Keratinocyte (primary cell): ENCODE measurements around the gene NEUROG1. TPM values are rescaled to one million over a fixed set of nuclear protein-coding genes. Genes with fewer than 3 reads are reported as not detected.
A peak's percentile ranks its signal among the peaks of the same experiment; 100 is the strongest.

Experiments used
- DNase-seq: peaks from one replicate; pipeline ENCODE4 v3.0.0-alpha.2; 2011; ENCODE audit warnings: low read depth, missing footprints, low spot score
- FAIRE-seq: peaks from 2 replicates; lab custom pipeline; 2011; peaks lifted over from hg19 to GRCh38; lab: Jason Lieb, UNC
- H2AFZ ChIP-seq: 2 replicates; pipeline ENCODE4 v1.6.0; 2012; ENCODE audit warnings: low read length, control low read depth, inconsistent platforms; ENCODE audit not compliant: control insufficient read depth
- H3K27ac ChIP-seq: 2 replicates; pipeline ENCODE4 v1.5.1; 2011; ENCODE audit warnings: low read length; ENCODE audit not compliant: control insufficient read depth, insufficient read depth
- H3K27me3 ChIP-seq: 3 replicates; pipeline ENCODE4 v1.6.0; 2011; ENCODE audit warnings: low read length; ENCODE audit not compliant: control insufficient read depth, insufficient read depth; ENCODE audit errors: extremely low read depth
- H3K36me3 ChIP-seq, 2 experiments: 2 replicates in 1 of 2; 3 replicates in 1 of 2; pipeline ENCODE4 v1.5.1; 2011; ENCODE audit warnings: low read length in 2 of 2, mild to moderate bottlenecking in 1 of 2; ENCODE audit not compliant: control insufficient read depth in 2 of 2, insufficient read depth in 2 of 2; ENCODE audit errors: extremely low read depth in 1 of 2
- H3K4me1 ChIP-seq: 3 replicates; pipeline ENCODE4 v1.5.1; 2011; ENCODE audit warnings: low read length; ENCODE audit not compliant: control insufficient read depth, insufficient read depth; ENCODE audit errors: extremely low read depth
- H3K4me2 ChIP-seq: 3 replicates; pipeline ENCODE4 v1.6.0; 2011; ENCODE audit warnings: low read depth, low read length; ENCODE audit not compliant: control insufficient read depth, insufficient read depth; ENCODE audit errors: extremely low read depth
- H3K4me3 ChIP-seq, 3 experiments: fragments of 200-600 bp in 1 of 3; sonication (generic) in 1 of 3; 2 replicates in 2 of 3; 3 replicates in 1 of 3; pipeline ENCODE4 v1.5.1; 2011 to 2016; ENCODE audit warnings: low read length in 3 of 3, mild to moderate bottlenecking in 3 of 3, control low read depth in 2 of 3, inconsistent platforms in 1 of 3, low read depth in 1 of 3, mixed read lengths in 1 of 3, mixed run types in 1 of 3, moderate library complexity in 1 of 3; ENCODE audit not compliant: control insufficient read depth in 2 of 3, insufficient read depth in 2 of 3; ENCODE audit errors: extremely low read depth in 1 of 3
- H3K79me2 ChIP-seq: 2 replicates; pipeline ENCODE4 v1.6.0; 2012; ENCODE audit warnings: low read length; ENCODE audit not compliant: control insufficient read depth, insufficient read depth
- H3K9ac ChIP-seq: 3 replicates; pipeline ENCODE4 v1.6.0; 2011; ENCODE audit warnings: low read length; ENCODE audit not compliant: control insufficient read depth, insufficient read depth; ENCODE audit errors: extremely low read depth
- H3K9me1 ChIP-seq: 3 replicates; pipeline ENCODE4 v1.6.0; 2011; ENCODE audit warnings: low read length; ENCODE audit not compliant: control insufficient read depth, insufficient read depth; ENCODE audit errors: extremely low read depth
- H3K9me3 ChIP-seq: 2 replicates; pipeline ENCODE4 v1.5.1; 2012; ENCODE audit warnings: low read depth, low read length; ENCODE audit not compliant: control insufficient read depth
- H4K20me1 ChIP-seq: 3 replicates; pipeline ENCODE4 v1.6.0; 2011; ENCODE audit warnings: low read length; ENCODE audit not compliant: control insufficient read depth, insufficient read depth; ENCODE audit errors: extremely low read depth
- EZH2 ChIP-seq: IDR thresholded peaks from one replicate; pipeline ENCODE4 v1.6.1; 2012; ENCODE audit warnings: inconsistent platforms, mild to moderate bottlenecking, low read length, moderate library complexity
- dilution Hi-C: fragments of 300-500 bp; cut with MboI; formaldehyde crosslinking; loops from one replicate; pipeline ENCODE4 v1.7.0; 2020; ENCODE audit warnings: low sequenced_read_pairs; ENCODE audit not compliant: extremely low pct_ligation_motif_present
- polyA plus RNA-seq, 5 experiments: library from polyadenylated mRNA; depleted of rRNA in 3 of 5; stranded (reverse) in 3 of 5; stranded (forward) in 1 of 5; unstranded in 1 of 5; fragments of >200 nt; gene quantifications; 1 replicate in 1 of 5; 2 replicates in 3 of 5; 3 replicates in 1 of 5; pipeline versions ENCODE4 v1.2.1 to v1.2.3, GENCODE V29; 2011 to 2012; ENCODE audit warnings: missing spikeins in 2 of 5, low read depth in 1 of 5, low replicate concordance in 1 of 5
- TF ChIP-seq, protein P1 (sequence below), 3 experiments: IDR thresholded peaks in 1 of 3; conservative IDR thresholded peaks in 1 of 3; optimal IDR thresholded peaks in 1 of 3; 2 replicates in 2 of 3; 3 replicates in 1 of 3; pipeline versions ENCODE3 to v1.5.1; 2011; ENCODE audit warnings: low read length in 3 of 3, mild to moderate bottlenecking in 3 of 3, moderate library complexity in 2 of 3, control low read depth in 1 of 3, inconsistent platforms in 1 of 3; ENCODE audit not compliant: insufficient read depth in 2 of 3; ENCODE audit errors: extremely low read depth in 1 of 3

Gene NEUROG1
- polyA plus RNA-seq, 1 donor (not counting 4 experiments of a cell fraction or from before 2014, with no cell fraction given): not detected

DNA sequence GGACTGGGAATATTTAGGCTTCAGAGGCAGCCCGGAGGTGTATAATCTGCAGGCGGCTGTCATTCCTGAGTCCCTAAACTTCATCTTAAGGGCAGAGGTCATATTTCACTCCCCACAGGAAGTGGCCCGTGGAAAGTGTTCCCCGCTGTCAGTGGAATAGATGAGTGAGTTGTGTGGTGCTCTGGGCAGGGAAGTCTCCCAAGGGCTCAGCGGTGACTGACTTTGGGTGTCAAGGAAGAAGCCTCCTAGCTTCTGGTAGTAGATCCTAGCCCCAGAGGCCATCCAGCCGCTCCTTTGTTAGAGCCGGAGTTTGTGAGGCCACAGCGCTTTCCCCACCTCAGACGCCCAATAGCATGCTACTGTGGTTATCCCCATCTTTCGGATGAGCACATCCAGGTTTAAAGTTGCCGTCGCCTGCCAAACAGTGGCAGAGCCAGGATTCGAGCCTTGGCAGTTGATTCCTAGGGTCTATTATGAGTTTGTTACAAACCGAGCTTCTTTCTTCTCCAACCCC lies 44.7 kb downstream of the NEUROG1 start:
- Histone ChIP-seq H3K9ac (no peak overlapping the region), H2AFZ (no peak overlapping the region), H3K4me1 (peaks cover 43% of the 10 kb centered on the region), H3K79me2 (no peaks in the 10 kb centered on the region), H3K27me3 (no peaks in the 10 kb centered on the region), H3K9me3 (no peaks in the 10 kb centered on the region), H3K36me3 (no peaks in the 10 kb centered on the region), H3K4me2 (peak overlapping the region; percentile 65), H3K27ac (no peak overlapping the region), H4K20me1 (no peaks in the 10 kb centered on the region), H3K4me3 (no peak overlapping the region), H3K9me1 (peaks cover 4% of the 10 kb centered on the region)
- DNase-seq: no peak
- TF ChIP-seq, protein P1, sequence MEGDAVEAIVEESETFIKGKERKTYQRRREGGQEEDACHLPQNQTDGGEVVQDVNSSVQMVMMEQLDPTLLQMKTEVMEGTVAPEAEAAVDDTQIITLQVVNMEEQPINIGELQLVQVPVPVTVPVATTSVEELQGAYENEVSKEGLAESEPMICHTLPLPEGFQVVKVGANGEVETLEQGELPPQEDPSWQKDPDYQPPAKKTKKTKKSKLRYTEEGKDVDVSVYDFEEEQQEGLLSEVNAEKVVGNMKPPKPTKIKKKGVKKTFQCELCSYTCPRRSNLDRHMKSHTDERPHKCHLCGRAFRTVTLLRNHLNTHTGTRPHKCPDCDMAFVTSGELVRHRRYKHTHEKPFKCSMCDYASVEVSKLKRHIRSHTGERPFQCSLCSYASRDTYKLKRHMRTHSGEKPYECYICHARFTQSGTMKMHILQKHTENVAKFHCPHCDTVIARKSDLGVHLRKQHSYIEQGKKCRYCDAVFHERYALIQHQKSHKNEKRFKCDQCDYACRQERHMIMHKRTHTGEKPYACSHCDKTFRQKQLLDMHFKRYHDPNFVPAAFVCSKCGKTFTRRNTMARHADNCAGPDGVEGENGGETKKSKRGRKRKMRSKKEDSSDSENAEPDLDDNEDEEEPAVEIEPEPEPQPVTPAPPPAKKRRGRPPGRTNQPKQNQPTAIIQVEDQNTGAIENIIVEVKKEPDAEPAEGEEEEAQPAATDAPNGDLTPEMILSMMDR (optimal IDR thresholded peaks at IDR 0.05 in 1 of 3, IDR thresholded peaks at IDR 0.05 in 1 of 3, conservative IDR thresholded peaks at IDR 0.05 in 1 of 3; ENCODE audit: extremely low read depth in 1 of 3, insufficient read depth in 2 of 3, low read length in 3 of 3): no peak
- TF ChIP-seq EZH2: no peak
- FAIRE-seq: peak; percentile 23
- dilution Hi-C loops: no loop called here

DNA sequence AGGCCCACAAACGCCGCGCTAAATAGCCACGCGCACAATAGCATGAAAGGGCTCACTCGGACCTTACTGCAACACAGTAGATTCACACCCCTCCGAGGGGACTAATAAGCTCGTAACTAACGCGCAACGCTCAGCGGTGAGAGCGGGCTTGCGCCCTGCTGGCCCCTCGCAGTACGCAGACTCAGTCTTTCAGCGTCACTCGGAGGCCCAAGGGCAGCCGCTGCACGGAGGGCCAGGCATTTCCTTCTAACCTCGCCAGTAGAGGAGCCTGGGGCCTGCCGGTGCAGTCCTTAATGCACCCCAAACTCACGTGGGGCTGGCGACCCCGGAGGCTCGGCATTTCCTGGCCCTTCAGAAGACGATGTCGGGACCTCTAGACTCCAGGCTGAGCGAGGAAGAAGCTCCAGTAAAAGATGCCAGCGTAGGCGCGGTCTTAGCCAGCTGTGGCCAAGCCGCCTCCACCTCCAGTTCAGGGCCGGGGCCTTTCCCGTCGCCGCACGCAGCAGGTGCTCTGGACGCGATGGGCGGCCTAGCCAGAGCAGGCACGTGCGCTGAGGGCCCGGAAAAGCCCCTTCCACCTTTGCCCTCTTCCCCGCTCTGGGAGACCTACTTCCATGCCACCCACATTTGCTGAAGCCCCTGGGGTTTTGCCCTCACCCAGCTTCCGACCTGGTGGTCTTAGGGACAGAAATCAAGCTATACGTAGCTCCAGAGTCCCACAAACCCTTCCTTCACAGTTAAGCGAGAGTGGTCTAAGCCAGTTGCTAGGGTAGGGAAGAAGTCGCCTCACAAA lies 45.3 kb downstream of the NEUROG1 start:
- DNase-seq (no peak), FAIRE-seq (no peak)
- dilution Hi-C loops: no loop called here
- Histone ChIP-seq H3K36me3 (no peaks in the 10 kb centered on the region), H3K79me2 (no peaks in the 10 kb centered on the region), H3K27me3 (no peaks in the 10 kb centered on the region), H3K9me3 (no peaks in the 10 kb centered on the region), H3K4me2 (no peak overlapping the region), H3K9ac (no peak overlapping the region), H4K20me1 (no peaks in the 10 kb centered on the region), H3K4me1 (peaks cover 43% of the 10 kb centered on the region), H3K27ac (no peak overlapping the region), H2AFZ (no peak overlapping the region), H3K4me3 (no peak overlapping the region), H3K9me1 (peaks cover 4% of the 10 kb centered on the region)
- TF ChIP-seq, protein P1 (optimal IDR thresholded peaks at IDR 0.05 in 1 of 3, IDR thresholded peaks at IDR 0.05 in 1 of 3, conservative IDR thresholded peaks at IDR 0.05 in 1 of 3; ENCODE audit: extremely low read depth in 1 of 3, insufficient read depth in 2 of 3, low read length in 3 of 3): no peak
- no peak for TF ChIP-seq EZH2
